Epithelial cell of esophagus (primary cell): ENCODE results near the gene DBNDD1.
"Not testable (repeated sequence)": the region's sequence is repeated elsewhere in the genome, so short reads cannot be mapped to it uniquely, and the experiment has no call there.

Experiments used
- DNase-seq: peaks from one replicate; pipeline ENCODE4 v3.0.0; 2010; ENCODE audit warnings: low read depth
- H3K4me3 ChIP-seq: 2 replicates; pipeline ENCODE4 v1.5.1; 2011; ENCODE audit warnings: mild to moderate bottlenecking, low read length, control low read depth
- CTCF ChIP-seq: IDR thresholded peaks from 2 replicates; pipeline ENCODE4 v1.5.1; 2011; ENCODE audit warnings: low read depth, mild to moderate bottlenecking, low read length, control low read depth, inconsistent platforms; ENCODE audit not compliant: insufficient read depth; ENCODE audit errors: missing control alignments

Gene DBNDD1

GRCh38 chr16:89996178-89996489 lies 23.1 kb downstream of the DBNDD1 start:
- DNase-seq = no peak
- no peak for TF ChIP-seq CTCF
- H3K4me3 ChIP-seq = no peak overlapping the region

- DNase-seq = peak; percentile 66
- not testable (repeated sequence) for H3K4me3 ChIP-seq
Observed at GRCh38 chr16:89995475-89996177, 23.6 kb downstream of the DBNDD1 start.

GRCh38 chr16:89994721-89995474 lies 24.4 kb downstream of the DBNDD1 start:
- not testable (repeated sequence) for H3K4me3 ChIP-seq
- peak; percentile 66 for DNase-seq

- TF ChIP-seq CTCF = no peak
- no peak overlapping the region for H3K4me3 ChIP-seq
Observed at GRCh38 chr16:89994389-89994720, 24.9 kb downstream of the DBNDD1 start.

GRCh38 chr16:89993971-89994370 lies 25.3 kb downstream of the DBNDD1 start:
- TF ChIP-seq CTCF = no peak
- no peak overlapping the region for H3K4me3 ChIP-seq
- no peak for DNase-seq

More at GRCh38 chr16:89994389-89994720, 24.9 kb downstream of the DBNDD1 start:
- DNase-seq = no peak

- no peak overlapping the region for H3K4me3 ChIP-seq
- no peak for DNase-seq
- TF ChIP-seq CTCF = no peak
Observed at GRCh38 chr16:89993377-89993776, 25.9 kb downstream of the DBNDD1 start.

GRCh38 chr16:89990799-89991198 lies 28.5 kb downstream of the DBNDD1 start:
- H3K4me3 ChIP-seq = no peak overlapping the region
- no peak for TF ChIP-seq CTCF
- DNase-seq = no peak

- TF ChIP-seq CTCF = no peak
- no peak overlapping the region for H3K4me3 ChIP-seq
- no peak for DNase-seq
Observed at GRCh38 chr16:89988951-89989350, 30.3 kb downstream of the DBNDD1 start.
